A549 (cell line): ENCODE data around the gene IQUB.

Experiments
- BCL3 ChIP-seq: fragments of >200 bp; sonication (Bioruptor Twin); formaldehyde crosslinking; IDR thresholded peaks from 3 replicates; pipeline ENCODE4 v1.6.1; 2016
- BHLHE40 ChIP-seq: IDR thresholded peaks from 2 replicates; pipeline ENCODE4 v1.6.1; 2012; ENCODE audit warnings: low read depth, low read length, inconsistent platforms
- CEBPB ChIP-seq, 2 experiments: fragments of >200 bp in 1 of 2; sonication (Bioruptor Twin) in 1 of 2; formaldehyde crosslinking in 1 of 2; IDR thresholded peaks; 2 replicates each; pipeline ENCODE4 v1.6.1; 2012 to 2016
- CHD4 ChIP-seq: fragments of 200-600 bp; sonication (generic); IDR thresholded peaks from 2 replicates; pipeline ENCODE4 v1.6.1; 2016; ENCODE audit warnings: antibody characterized with exemption, mild to moderate bottlenecking, borderline replicate concordance
- CTCF ChIP-seq: fragments of >200 bp; sonication (Bioruptor Twin); formaldehyde crosslinking; IDR thresholded peaks from 3 replicates; pipeline ENCODE4 v1.5.1; 2016
- GATA3 ChIP-seq: IDR thresholded peaks from 2 replicates; pipeline ENCODE4 v1.6.1; 2012; ENCODE audit warnings: borderline replicate concordance
- HOXA7 ChIP-seq: fragments of 250-450 bp; sonication (Bioruptor Pico); IDR thresholded peaks from 2 replicates; pipeline ENCODE4 v1.5.0; 2020; ENCODE audit warnings: mild to moderate bottlenecking, moderate library complexity
- JUN ChIP-seq, 2 experiments: fragments of >200 bp; sonication (Bioruptor Twin); formaldehyde crosslinking; IDR thresholded peaks; 2 replicates in 1 of 2; 3 replicates in 1 of 2; pipeline ENCODE4 v1.6.1; 2016 to 2017
- KDM1A ChIP-seq: fragments of 200-600 bp; sonication (generic); IDR thresholded peaks from 2 replicates; pipeline ENCODE4 v1.6.1; 2016; ENCODE audit warnings: low read depth, mild to moderate bottlenecking
- MAX ChIP-seq: IDR thresholded peaks from 2 replicates; pipeline ENCODE4 v1.6.1; 2012
- POLR2A ChIP-seq: IDR thresholded peaks from 2 replicates; pipeline ENCODE4 v1.6.1; 2012; ENCODE audit warnings: mild to moderate bottlenecking, low read length
- RFX5 ChIP-seq: fragments of 450-650 bp; IDR thresholded peaks from 2 replicates; pipeline ENCODE4 v1.7.1; 2014; ENCODE audit warnings: antibody characterized with exemption, mild to moderate bottlenecking, moderate library complexity
- SMC3 ChIP-seq: fragments of >200 bp; sonication (Bioruptor Twin); formaldehyde crosslinking; IDR thresholded peaks from 3 replicates; pipeline ENCODE4 v1.6.1; 2018; ENCODE audit warnings: inconsistent platforms

- no peak for TF ChIP-seq CTCF
- no peak for TF ChIP-seq POLR2A
- TF ChIP-seq SMC3: no peak
- TF ChIP-seq RFX5: no peak
- TF ChIP-seq BHLHE40: no peak
- no peak for TF ChIP-seq KDM1A
- no peak for TF ChIP-seq HOXA7
- TF ChIP-seq CHD4: no peak
- TF ChIP-seq CEBPB (IDR thresholded peaks at IDR 0.05): no peak
- TF ChIP-seq GATA3: no peak
- no peak for TF ChIP-seq MAX
- no peak for TF ChIP-seq BCL3
- TF ChIP-seq JUN (IDR thresholded peaks at IDR 0.05): no peak
These were observed 99.2 kb downstream of the IQUB start for GRCh38 chr7:123435080-123435700.
